Raji (cell line): ENCODE results near the gene CPT1C.

ENCODE experiments used
- POLR2A ChIP-seq: IDR thresholded peaks from 2 replicates; pipeline ENCODE4 v1.6.1; 2011; ENCODE audit warnings: low read depth, low read length, control low read depth; ENCODE audit not compliant: insufficient read depth

Gene CPT1C

DNA sequence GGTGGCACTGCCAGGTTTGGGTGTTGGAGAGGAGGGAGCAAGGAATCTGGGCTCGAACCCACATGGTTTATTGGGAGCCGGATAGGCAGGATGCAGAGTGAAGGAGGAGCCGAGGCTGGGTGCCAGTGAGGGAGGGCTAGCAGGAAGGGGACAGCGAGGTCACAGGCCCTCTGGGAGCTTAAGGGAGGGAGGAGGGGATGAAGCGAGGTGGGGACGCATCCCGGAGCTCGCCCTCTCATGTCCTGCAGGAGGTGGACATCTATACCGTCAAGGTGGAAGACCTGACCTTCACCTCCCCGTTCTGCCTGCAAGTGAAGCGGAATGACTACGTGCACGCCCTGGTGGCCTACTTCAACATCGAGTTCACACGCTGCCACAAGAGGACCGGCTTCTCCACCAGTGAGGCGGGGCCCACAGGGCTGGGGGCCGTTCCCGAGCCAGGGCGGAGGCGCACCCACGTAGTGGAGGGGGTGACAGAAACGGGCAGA lies 5.0 kb upstream of the CPT1C start:
- TF ChIP-seq POLR2A: no peak

DNA sequence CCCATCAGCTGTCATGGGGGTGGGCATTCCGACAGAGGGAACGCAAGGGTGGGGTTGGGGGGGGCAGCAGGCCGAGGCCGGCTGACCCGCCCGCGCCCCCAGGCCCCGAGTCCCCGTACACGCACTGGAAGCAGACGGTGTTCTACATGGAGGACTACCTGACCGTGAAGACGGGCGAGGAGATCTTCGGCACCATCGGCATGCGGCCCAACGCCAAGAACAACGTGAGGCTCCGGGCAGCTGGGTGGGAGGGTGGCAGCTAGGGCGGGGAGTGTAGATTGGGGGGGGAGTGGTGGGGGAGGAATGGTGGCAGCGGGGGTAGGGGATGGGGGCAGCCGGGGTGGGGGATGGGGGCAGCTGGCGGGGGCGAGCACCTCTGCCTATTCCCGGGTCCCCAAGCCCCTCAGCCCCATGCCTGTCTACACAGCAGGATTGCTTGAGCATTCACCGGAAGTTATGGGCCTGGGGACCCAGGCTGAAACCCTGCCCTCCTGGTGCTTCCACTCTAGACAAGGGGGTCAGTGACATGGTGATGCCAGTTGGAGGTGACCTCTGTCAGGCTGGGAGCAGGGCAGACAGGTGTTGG lies 4.3 kb upstream of the CPT1C start:
- no peak for TF ChIP-seq POLR2A

DNA sequence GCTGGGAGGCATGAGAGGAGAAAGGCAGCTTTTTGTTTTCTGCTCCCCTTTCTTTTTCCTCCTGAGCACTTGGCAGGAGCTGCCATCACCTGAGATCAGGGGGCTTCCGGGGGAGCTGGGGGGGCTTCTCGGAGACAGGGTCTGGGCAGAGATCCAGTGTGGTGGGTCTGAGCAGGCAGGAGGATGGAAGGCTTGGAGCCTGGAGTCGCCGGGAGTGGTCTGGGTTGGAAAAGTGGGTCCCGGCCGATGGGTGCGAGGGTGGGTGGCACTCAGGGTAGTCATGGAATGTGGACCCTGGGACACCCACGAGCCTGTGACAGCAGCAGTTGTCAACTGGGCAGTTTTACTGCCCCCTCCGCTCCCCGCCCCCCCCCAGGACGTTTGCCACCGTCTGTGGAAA lies 3.8 kb upstream of the CPT1C start:
- TF ChIP-seq POLR2A: no peak

DNA sequence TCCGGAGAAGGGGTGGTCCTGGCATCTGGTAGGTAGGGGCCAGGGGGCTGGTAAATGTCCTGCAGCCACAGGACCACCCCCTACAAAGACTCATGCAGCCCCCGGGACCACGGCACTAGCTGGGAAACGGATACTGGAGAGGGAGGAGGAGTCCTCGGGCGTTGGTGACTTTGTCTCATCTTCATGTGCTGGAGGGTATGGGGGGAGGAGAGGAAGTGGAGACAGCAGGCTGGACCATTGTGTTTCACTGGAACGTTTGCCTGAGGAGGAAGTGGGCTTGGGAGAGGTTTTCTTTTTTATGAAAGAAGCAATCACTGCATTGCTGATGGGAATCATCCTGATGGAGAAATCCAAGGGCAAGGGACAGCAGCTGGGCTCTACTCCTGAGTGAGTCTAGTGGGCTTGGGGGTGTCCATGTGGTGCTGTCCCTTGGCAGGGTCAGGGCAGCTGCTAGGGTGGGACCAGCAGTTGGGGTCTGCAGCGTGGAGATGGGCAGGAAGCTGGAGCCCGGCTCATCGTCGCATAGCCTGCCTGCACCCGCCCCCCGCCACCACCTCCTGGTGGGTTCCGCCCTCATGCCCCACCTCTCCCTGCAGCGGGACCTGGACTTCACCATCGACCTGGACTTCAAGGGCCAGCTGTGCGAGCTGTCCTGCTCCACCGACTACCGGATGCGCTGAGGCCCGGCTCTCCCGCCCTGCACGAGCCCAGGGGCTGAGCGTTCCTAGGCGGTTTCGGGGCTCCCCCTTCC lies 3.2 kb upstream of the CPT1C start:
- TF ChIP-seq POLR2A: no peak

DNA sequence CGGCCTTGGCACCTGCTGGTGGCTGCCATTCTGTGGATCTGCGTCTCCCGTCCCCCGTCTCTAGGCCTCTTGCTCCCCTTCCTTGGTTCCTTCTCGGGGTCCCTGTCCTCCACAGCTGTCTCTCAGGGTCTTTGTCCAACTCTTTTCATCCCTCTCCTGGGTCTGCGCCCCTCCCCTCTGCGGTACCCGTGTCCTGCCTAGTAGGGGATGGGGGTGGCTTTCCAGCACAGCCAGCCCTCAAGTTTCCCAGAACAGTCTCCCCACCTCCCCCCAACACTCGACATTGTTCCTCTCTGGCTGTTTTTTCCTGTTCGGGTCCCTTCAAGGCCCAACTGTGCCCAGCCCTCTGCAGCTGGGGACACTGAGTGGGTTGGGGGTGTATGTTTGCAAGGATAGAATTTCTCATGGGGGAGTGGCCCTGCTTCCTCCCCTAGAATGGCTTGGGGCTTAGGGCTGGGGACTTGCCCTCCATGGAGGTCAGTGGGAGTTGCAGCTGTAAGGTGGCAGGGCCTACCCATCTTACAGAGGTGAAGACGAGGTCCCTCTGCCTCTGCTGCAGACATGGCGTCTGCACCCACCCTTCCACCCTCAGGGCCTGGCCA lies 2.3 kb upstream of the CPT1C start:
- TF ChIP-seq POLR2A: no peak

DNA sequence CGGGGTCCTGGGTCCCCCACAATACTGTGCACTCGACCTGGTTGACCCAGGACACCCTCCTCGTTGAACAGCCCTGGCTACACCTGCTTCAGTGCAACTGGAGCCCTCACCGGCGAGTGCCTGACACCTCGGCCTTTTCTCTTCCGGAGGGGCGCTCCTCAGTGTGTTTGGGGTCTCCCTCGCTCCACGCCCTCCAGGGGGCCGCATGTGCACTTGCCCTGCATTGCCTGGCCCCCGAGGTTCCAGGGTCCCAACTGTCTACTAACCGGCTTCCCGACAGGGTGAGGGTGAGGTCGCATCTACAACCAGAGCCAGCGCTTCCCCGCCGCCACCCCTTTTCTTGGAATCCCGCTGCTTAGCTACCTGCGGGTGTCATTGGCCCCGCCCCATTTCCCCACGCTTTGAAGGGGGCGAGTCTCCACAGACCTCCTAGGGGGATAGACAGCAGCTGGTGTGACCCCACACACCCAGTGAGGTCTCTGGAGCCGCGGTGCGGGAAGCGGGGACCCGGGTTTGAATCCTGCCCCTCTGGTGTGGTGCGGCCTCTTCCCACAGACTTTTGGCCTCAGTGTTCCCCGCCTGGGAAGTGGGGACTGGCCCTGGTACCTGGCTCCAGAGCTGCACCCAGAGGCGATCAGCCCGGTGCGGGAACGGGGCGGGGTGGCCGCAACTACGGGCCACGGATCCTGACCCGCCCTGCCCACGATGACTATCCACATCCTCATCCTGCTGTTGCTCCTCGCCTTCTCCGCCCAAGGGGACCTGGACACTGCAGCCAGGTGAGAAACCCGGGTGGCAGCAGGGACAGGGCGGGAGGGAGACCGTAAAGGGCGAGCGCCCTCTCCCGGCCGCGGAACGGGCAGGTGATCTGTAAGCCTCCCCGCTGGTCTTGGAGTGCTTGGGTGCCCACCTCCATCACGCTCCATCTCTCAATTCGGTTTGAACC lies 1.5 kb upstream of the CPT1C start, which contains the start of gene ADM5:
Gene ADM5, plus strand, starts transcription at position 462 of the 946 bp plus-strand sequence. Its CDS starts 244 bp downstream, at position 706.
- no peak for TF ChIP-seq POLR2A

DNA sequence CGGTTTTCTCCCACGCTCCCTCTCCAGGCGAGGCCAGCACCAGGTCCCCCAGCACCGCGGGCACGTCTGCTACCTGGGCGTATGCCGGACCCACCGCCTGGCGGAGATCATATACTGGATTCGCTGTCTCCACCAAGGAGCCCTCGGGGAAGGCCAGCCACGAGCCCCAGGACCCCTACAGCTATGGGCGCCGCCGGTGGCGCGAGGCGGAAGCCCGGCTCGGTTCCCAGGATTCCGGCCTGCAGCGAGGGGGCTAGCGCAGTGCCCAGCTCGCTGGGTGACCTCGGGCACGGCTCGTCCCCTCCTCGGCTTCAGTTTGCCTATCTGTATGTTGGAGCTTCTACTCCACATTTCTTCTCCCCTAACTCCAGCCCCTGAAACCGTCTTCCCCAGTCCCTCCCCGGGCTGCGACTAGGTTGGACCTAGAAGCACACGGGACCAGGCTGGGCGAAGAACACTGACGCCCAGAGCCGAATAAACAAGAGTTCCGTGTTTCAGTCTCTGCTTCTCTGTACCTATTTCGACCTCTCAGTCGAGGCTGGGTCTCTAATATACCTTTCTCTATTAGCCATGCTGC lies 749 bp upstream of the CPT1C start:
- no peak for TF ChIP-seq POLR2A

DNA sequence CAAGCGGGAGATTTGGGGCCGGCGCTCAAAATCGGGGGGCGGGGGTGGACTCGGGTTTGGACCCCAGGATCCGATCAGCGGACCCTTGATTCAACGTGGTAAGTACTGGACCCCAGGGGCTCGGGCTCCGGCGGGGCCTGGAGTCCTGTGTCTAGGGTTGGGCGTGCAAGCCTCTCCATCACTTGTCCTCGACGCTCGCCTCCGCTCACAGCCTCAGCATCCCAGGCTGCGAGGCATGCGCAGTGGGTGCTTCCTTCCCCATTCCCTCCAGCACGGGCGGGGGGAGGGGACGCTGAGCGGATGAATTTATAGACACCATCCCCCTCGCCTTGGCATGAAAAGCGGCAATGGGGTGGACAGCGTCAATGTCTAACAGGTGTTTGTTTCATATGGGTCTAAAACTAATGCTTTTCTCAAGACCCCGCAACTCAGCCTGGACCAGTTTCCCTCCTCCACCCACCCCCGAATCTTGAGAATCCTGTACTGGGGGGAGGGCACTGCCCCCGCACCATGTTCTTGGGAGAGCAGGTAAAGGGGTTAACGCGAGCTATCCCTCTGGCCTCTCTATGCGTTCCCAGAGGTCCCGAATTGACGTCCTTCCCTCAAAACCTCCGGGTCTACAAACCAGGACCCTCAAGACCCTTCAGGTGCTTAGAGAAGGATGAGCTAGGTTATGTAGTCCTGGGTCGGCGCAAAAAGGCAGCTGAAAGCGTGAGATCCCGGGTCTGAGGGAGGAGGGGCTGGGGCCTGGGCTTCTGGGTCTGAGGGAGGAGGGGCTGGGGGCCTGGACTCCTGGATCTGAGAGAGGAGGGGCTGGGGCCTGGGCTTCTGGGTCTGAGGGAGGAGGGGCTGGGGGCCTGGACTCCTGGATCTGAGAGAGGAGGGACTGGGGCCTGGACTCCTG lies 579 bp downstream of the CPT1C start:
- TF ChIP-seq POLR2A: no peak

DNA sequence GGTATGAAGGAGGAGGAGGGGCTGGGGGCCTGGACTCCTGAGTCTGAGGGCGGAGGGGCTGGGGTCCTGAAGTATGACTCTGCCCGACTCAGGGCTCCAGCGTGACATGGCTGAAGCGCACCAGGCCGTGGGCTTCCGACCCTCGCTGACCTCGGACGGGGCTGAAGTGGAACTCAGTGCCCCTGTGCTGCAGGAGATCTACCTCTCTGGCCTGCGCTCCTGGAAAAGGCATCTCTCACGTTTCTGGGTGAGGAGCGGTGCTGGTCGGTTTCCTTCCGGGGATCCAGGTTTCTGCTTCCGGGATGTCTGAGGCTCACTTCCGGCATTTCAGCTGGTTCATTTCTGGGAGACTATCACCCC lies 1.2 kb downstream of the CPT1C start:
- no peak for TF ChIP-seq POLR2A

DNA sequence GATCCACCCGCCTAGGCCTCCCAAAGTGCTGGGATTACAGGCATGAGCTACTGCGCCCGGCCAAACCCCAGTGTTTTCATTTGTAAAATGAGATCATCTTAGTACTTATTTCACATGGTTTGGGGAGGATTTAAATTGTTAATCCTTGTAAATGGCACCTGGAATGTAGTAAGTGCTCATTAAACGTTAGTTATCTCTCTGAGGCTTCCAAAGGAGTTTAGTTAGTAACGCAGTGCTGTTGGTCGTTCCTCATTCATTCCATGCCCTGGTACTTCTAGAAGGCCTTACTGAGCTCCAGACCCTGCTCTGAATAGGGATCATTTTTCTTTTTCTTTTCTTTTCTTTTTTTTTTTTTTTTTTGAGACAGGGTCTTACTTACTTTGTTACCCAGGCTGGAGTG lies 5.2 kb downstream of the CPT1C start:
- TF ChIP-seq POLR2A: no peak

DNA sequence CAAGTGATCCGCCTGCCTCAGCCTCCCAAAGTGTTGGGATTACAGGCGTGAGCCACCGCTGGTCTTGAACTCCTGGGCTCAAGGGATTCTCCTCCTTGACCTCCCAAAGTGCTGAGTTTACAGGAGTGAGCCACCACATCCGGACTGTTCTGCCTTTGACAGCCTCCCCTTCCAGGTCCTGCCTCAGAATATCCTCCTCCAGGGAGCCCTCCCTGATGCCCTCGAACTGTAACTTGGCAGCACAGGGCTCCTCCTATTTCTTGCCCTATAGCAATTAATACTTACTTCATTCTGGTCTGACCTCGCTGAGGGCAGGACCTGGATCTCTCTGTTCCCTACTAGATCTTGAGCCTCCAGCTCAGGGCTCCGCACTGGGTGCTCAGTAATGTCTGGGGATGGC lies 5.9 kb downstream of the CPT1C start:
- TF ChIP-seq POLR2A: no peak

DNA sequence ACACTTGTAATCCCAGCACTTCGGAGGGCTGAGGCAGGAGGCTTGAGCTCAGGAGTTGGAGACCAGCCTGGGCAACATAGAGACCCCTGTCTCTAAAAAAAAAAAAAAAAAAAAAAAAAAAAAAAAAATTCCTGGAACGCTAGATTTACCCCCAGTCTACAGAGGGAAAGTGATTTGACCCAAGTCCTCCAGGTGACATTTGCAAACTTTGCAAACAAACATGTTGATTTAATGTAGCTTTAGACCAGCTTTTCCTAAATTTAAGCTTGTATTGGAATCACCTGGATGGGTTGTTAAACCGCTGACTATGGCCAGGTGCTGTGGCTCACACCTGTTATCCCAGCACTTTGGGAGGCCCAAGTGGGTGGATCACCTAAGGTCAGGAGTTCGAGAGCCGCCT lies 8.4 kb downstream of the CPT1C start:
- TF ChIP-seq POLR2A: no peak

DNA sequence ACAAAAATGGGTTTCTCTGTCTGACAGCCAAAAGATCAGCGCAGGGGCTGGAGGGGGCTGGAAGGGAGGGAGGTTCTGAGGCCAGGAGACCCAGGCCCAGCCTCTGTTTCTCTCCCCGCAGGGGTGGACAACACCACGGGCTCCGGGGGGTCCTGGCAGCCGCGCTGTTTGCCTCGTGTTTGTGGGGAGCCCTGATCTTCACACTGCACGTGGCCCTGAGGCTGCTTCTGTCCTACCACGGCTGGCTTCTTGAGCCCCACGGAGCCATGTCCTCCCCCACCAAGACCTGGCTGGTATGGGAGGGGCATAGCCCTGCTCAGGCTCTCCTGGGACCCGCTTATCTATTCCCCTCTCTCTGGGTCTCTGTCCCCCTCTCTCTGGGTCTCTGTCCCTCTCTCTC lies 9.6 kb downstream of the CPT1C start:
- no peak for TF ChIP-seq POLR2A

DNA sequence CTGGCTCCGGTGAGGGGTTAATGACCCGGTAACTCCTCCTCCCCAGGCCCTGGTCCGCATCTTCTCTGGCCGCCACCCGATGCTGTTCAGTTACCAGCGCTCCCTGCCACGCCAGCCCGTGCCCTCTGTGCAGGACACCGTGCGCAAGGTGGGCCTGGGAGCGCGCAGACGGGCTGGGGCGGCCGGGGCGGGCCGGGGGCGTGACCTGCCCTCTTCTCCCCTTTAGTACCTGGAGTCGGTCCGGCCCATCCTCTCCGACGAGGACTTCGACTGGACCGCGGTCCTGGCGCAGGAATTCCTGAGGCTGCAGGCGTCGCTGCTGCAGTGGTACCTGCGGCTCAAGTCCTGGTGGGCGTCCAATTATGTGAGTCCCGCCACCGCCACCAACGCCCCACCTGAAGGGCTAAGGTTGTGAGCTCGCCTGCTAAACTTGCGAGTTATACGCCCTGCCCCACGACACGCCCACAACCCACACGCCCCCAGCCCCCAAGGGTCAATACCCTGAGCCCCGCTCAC lies 10.4 kb downstream of the CPT1C start:
- TF ChIP-seq POLR2A: no peak
